A549 (cell line): ENCODE data around the gene CELF4. TPM values are rescaled to one million over a fixed set of nuclear protein-coding genes. Genes with fewer than 3 reads are reported as not detected.

Source experiments
- ATAC-seq, 2 experiments: fragments of 200-7000 bp in 1 of 2; fragments of >200 bp in 1 of 2; cut with Nextera tagmentation in 1 of 2; cut with Tn5 transposase in 1 of 2; 3 replicates each; pipeline versions ENCODE4 v1.8.0 to v1.9.1; 2018 to 2020; ENCODE audit warnings: mild to moderate bottlenecking in 1 of 2, moderate library complexity in 1 of 2
- CTCF ChIA-PET: fragments of 300-600 bp; sonication (Branson Sonifier 250); formaldehyde crosslinking; extraction: SDS; loops from one replicate; lab custom pipeline; 2021; ENCODE audit warnings: antibody characterized with exemption, inconsistent platforms; lab: Yijun Ruan, JAX
- POLR2A ChIA-PET: fragments of 350-600 bp; formaldehyde crosslinking; extraction: SDS; loops from one replicate; lab custom pipeline; 2021; ENCODE audit warnings: antibody characterized with exemption, inconsistent platforms; lab: Yijun Ruan, JAX
- DNase-seq, 2 experiments: peaks; one replicate each; pipeline versions ENCODE4 v3.0.0 to v3.0.0-alpha.2; 2011 to 2016; ENCODE audit warnings: low read depth in 1 of 2, low spot score in 1 of 2
- FAIRE-seq: peaks from 2 replicates; lab custom pipeline; 2011; peaks lifted over from hg19 to GRCh38; lab: Jason Lieb, UNC
- H3K27ac ChIP-seq, 2 experiments: fragments of >200 bp; sonication (Bioruptor Twin); formaldehyde crosslinking; 3 replicates each; pipeline ENCODE4 v1.5.1; 2016 to 2017
- H3K4me1 ChIP-seq: fragments of >200 bp; sonication (Bioruptor Twin); formaldehyde crosslinking; 3 replicates; pipeline ENCODE4 v1.6.1; 2016
- H3K4me2 ChIP-seq: fragments of >200 bp; sonication (Bioruptor Twin); formaldehyde crosslinking; 3 replicates; pipeline ENCODE4 v1.6.1; 2016
- H3K4me3 ChIP-seq: fragments of >200 bp; sonication (Bioruptor Twin); formaldehyde crosslinking; 3 replicates; pipeline ENCODE4 v1.5.1; 2016
- H3K9me3 ChIP-seq: fragments of >200 bp; sonication (Bioruptor Twin); formaldehyde crosslinking; 3 replicates; pipeline ENCODE4 v1.6.1; 2016
- BHLHE40 ChIP-seq: IDR thresholded peaks from 2 replicates; pipeline ENCODE4 v1.6.1; 2012; ENCODE audit warnings: low read depth, low read length, inconsistent platforms
- CBX2 ChIP-seq: fragments of 200-600 bp; sonication (generic); IDR thresholded peaks from 2 replicates; pipeline ENCODE4 v1.6.1; 2016; ENCODE audit warnings: low read depth, mild to moderate bottlenecking, borderline replicate concordance
- CEBPB ChIP-seq, 2 experiments: fragments of >200 bp in 1 of 2; sonication (Bioruptor Twin) in 1 of 2; formaldehyde crosslinking in 1 of 2; IDR thresholded peaks; 2 replicates each; pipeline ENCODE4 v1.6.1; 2012 to 2016
- CHD4 ChIP-seq: fragments of 200-600 bp; sonication (generic); IDR thresholded peaks from 2 replicates; pipeline ENCODE4 v1.6.1; 2016; ENCODE audit warnings: antibody characterized with exemption, mild to moderate bottlenecking, borderline replicate concordance
- EHF ChIP-seq: fragments of 250-450 bp; sonication (Bioruptor Pico); IDR thresholded peaks from 2 replicates; pipeline ENCODE4 v1.5.0; 2020; ENCODE audit warnings: mild to moderate bottlenecking
- EHMT2 ChIP-seq: fragments of 200-600 bp; sonication (generic); IDR thresholded peaks from 2 replicates; pipeline ENCODE4 v1.6.1; 2016; ENCODE audit warnings: antibody characterized with exemption, low read depth, mild to moderate bottlenecking, moderate library complexity
- ESRRA ChIP-seq: fragments of 150-350 bp; IDR thresholded peaks from 2 replicates; pipeline ENCODE4 v1.6.1; 2014; ENCODE audit warnings: mild to moderate bottlenecking, low read length, borderline replicate concordance
- FOSB ChIP-seq: fragments of 250-450 bp; sonication (Bioruptor Pico); IDR thresholded peaks from 2 replicates; pipeline ENCODE4 v1.5.0; 2020; ENCODE audit warnings: mild to moderate bottlenecking, moderate library complexity
- GATA3 ChIP-seq: IDR thresholded peaks from 2 replicates; pipeline ENCODE4 v1.6.1; 2012; ENCODE audit warnings: borderline replicate concordance
- HDAC2 ChIP-seq: fragments of 200-600 bp; sonication (generic); IDR thresholded peaks from 2 replicates; pipeline ENCODE4 v1.6.1; 2016
- HOXA7 ChIP-seq: fragments of 250-450 bp; sonication (Bioruptor Pico); IDR thresholded peaks from 2 replicates; pipeline ENCODE4 v1.5.0; 2020; ENCODE audit warnings: mild to moderate bottlenecking, moderate library complexity
- KDM1A ChIP-seq: fragments of 200-600 bp; sonication (generic); IDR thresholded peaks from 2 replicates; pipeline ENCODE4 v1.6.1; 2016; ENCODE audit warnings: low read depth, mild to moderate bottlenecking
- MAFK ChIP-seq: fragments of 450-650 bp; IDR thresholded peaks from 2 replicates; pipeline ENCODE4 v1.6.1; 2014; ENCODE audit not compliant: partially characterized antibody
- NR3C1 ChIP-seq: fragments of >200 bp; sonication (Bioruptor Twin); formaldehyde crosslinking; IDR thresholded peaks from 3 replicates; pipeline ENCODE4 v1.6.1; 2017
- PHF8 ChIP-seq: fragments of 200-600 bp; sonication (generic); IDR thresholded peaks from 2 replicates; pipeline ENCODE4 v1.6.1; 2016; ENCODE audit warnings: low read depth, mild to moderate bottlenecking, antibody characterized with exemption, moderate library complexity, borderline replicate concordance
- RAD21 ChIP-seq, 2 experiments: fragments of >200 bp in 1 of 2; sonication (Bioruptor Twin) in 1 of 2; formaldehyde crosslinking in 1 of 2; IDR thresholded peaks in 1 of 2; conservative IDR thresholded peaks in 1 of 2; 2 replicates in 1 of 2; 3 replicates in 1 of 2; pipeline ENCODE4 v1.6.1; 2012 to 2018; ENCODE audit warnings: inconsistent platforms in 1 of 2
- RCOR1 ChIP-seq: fragments of 150-350 bp; IDR thresholded peaks from 2 replicates; pipeline ENCODE4 v1.6.1; 2014; ENCODE audit warnings: antibody characterized with exemption, low read length, low read depth
- RFX5 ChIP-seq: fragments of 450-650 bp; IDR thresholded peaks from 2 replicates; pipeline ENCODE4 v1.7.1; 2014; ENCODE audit warnings: antibody characterized with exemption, mild to moderate bottlenecking, moderate library complexity
- SMC3 ChIP-seq: fragments of >200 bp; sonication (Bioruptor Twin); formaldehyde crosslinking; IDR thresholded peaks from 3 replicates; pipeline ENCODE4 v1.6.1; 2018; ENCODE audit warnings: inconsistent platforms
- TP53 ChIP-seq: fragments of 250-450 bp; sonication (Bioruptor Pico); IDR thresholded peaks from 2 replicates; pipeline ENCODE4 v1.5.0; 2021; ENCODE audit warnings: mild to moderate bottlenecking, moderate library complexity
- ZFP36 ChIP-seq: fragments of 450-650 bp; IDR thresholded peaks from 2 replicates; pipeline ENCODE4 v1.6.1; 2014; ENCODE audit warnings: borderline replicate concordance; ENCODE audit not compliant: partially characterized antibody
- ZSCAN20 ChIP-seq: fragments of 250-450 bp; sonication (Bioruptor Pico); IDR thresholded peaks from 2 replicates; pipeline ENCODE4 v1.8.0; 2022; ENCODE audit warnings: mild to moderate bottlenecking, moderate library complexity
- WGBS: methylation state at CpG from one replicate; pipeline ENCODE4 v1.1.6; 2017; ENCODE audit errors: missing lambda C conversion rate; 5-methylcytosine and 5-hydroxymethylcytosine counted together
- polyA plus RNA-seq, 4 experiments: library from polyadenylated mRNA; depleted of rRNA in 3 of 4; stranded (reverse); fragments of >200 nt; fragmentation: RNase III in 1 of 4; extraction: RNeasy Plus Mini Kit Qiagen cat#74134 plus additional on column Dnase treatment in 1 of 4; gene quantifications; 2 replicates in 3 of 4; 3 replicates in 1 of 4; pipeline ENCODE4 v1.2.3, GENCODE V29; 2011 to 2017
- TF ChIP-seq, protein P1 (sequence below): fragments of 150-350 bp; IDR thresholded peaks from 2 replicates; pipeline ENCODE4 v1.6.1; 2014; ENCODE audit warnings: low read depth, mild to moderate bottlenecking, low read length
- TF ChIP-seq, protein P2 (sequence below): IDR thresholded peaks from 2 replicates; pipeline ENCODE4 v1.6.1; 2012
- TF ChIP-seq, protein P3 (sequence below): fragments of 200-600 bp; sonication (generic); IDR thresholded peaks from 2 replicates; pipeline ENCODE4 v1.6.1; 2016; ENCODE audit warnings: antibody characterized with exemption, mild to moderate bottlenecking, moderate library complexity

Gene CELF4
- polyA plus RNA-seq, 2 of the 4 experiments (the other 2 are of a cell fraction): 0.08 TPM; not detected in 1

GRCh38 chr18:37524498-37525261 is 40.9 kb downstream of the CELF4 start (continued):
- TF ChIP-seq ESRRA: no peak
- no peak for TF ChIP-seq CEBPB (IDR thresholded peaks at IDR 0.05)
- TF ChIP-seq CBX2: no peak

DNA sequence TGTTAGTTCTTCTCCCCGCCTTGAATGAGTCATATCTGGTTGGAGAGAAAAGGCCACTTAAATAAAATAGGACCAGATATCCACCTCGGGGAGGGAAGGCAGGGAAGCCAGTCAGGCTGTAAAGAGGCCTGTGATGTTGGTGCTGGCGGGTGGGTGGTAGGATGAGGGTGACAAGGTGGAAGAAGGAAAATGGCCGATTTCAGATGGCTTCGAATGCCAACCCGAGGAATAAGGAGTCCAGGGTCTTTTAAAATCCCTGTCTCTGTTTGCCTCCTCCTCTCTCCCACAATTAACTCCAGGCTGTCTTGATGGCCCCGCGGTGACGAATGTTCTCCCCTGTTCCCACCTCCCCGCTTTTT is 41.5 kb downstream of the CELF4 start:
- CTCF ChIA-PET: no interaction called here
- H3K4me3 ChIP-seq: peak overlapping the region; percentile 26; the same call in 1 of the 3 replicates
- no peaks in the 10 kb centered on the region for H3K4me1 ChIP-seq
- H3K9me3 ChIP-seq: no peaks in the 10 kb centered on the region
- TF ChIP-seq TP53 (CRISPR knock-in tag): no peak
- TF ChIP-seq, protein P1, sequence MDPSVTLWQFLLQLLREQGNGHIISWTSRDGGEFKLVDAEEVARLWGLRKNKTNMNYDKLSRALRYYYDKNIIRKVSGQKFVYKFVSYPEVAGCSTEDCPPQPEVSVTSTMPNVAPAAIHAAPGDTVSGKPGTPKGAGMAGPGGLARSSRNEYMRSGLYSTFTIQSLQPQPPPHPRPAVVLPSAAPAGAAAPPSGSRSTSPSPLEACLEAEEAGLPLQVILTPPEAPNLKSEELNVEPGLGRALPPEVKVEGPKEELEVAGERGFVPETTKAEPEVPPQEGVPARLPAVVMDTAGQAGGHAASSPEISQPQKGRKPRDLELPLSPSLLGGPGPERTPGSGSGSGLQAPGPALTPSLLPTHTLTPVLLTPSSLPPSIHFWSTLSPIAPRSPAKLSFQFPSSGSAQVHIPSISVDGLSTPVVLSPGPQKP: no peak
- no peak for TF ChIP-seq HDAC2
- TF ChIP-seq CHD4: no peak
- no peak for TF ChIP-seq GATA3
- no peak for TF ChIP-seq ZFP36
- WGBS: 13% methylated on average over 10 of the region's 10 CpGs
- ATAC-seq (no peak), DNase-seq (no peak), FAIRE-seq (no peak)
- POLR2A ChIA-PET: no interaction called here
- peak overlapping the region; percentile 61 for H3K4me2 ChIP-seq
- H3K27ac ChIP-seq: no peak overlapping the region

- TF ChIP-seq ZSCAN20 (no peak), HOXA7 (no peak), RAD21 (conservative IDR thresholded peaks at IDR 0.05 in 1 of 2, IDR thresholded peaks at IDR 0.05 in 1 of 2) (no peak)
- no peak overlapping the region for H3K4me2 ChIP-seq
- FAIRE-seq (no peak), DNase-seq (no peak), ATAC-seq (no peak)
- no peak overlapping the region for H3K27ac ChIP-seq
- ChIA-PET CTCF (interaction anchor here (1.1 to 1.2 kb wide), 2 partner anchors 14 to 16 kb away, joined by 3 to 4 read pairs; no protein-coding TSS in a partner anchor), POLR2A (no interaction called here)
- 19% methylated on average over 17 of the region's 19 CpGs for WGBS
- no peak overlapping the region for H3K4me3 ChIP-seq
- no peaks in the 10 kb centered on the region for H3K4me1 ChIP-seq
- no peaks in the 10 kb centered on the region for H3K9me3 ChIP-seq
These were observed 43.8 kb downstream of the CELF4 start for GRCh38 chr18:37521510-37522465.

GRCh38 chr18:37520508-37520907 is 45.1 kb downstream of the CELF4 start:
- Histone ChIP-seq H3K4me2 (no peak overlapping the region), H3K9me3 (no peaks in the 10 kb centered on the region), H3K27ac (no peak overlapping the region), H3K4me1 (no peaks in the 10 kb centered on the region), H3K4me3 (no peak overlapping the region)
- WGBS: 7% methylated on average over 3 of the region's 3 CpGs
- no peak for FAIRE-seq
- DNase-seq: no peak
- POLR2A ChIA-PET: no interaction called here
- no peak for ATAC-seq
- CTCF ChIA-PET: no interaction called here
- TF ChIP-seq RFX5: no peak
- no peak for TF ChIP-seq MAFK
- no peak for TF ChIP-seq NR3C1
- no peak for TF ChIP-seq BHLHE40
- TF ChIP-seq, protein P1: no peak
- TF ChIP-seq CHD4: no peak
- no peak for TF ChIP-seq TP53 (CRISPR knock-in tag)
- no peak for TF ChIP-seq EHF (CRISPR knock-in tag)
- no peak for TF ChIP-seq KDM1A
- TF ChIP-seq PHF8: no peak
- no peak for TF ChIP-seq SMC3
- TF ChIP-seq, protein P2, sequence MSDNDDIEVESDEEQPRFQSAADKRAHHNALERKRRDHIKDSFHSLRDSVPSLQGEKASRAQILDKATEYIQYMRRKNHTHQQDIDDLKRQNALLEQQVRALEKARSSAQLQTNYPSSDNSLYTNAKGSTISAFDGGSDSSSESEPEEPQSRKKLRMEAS: no peak
- TF ChIP-seq CEBPB (IDR thresholded peaks at IDR 0.05): no peak
- TF ChIP-seq EHMT2: no peak
- no peak for TF ChIP-seq FOSB (CRISPR knock-in tag)
- TF ChIP-seq RCOR1: no peak
- TF ChIP-seq, protein P3, sequence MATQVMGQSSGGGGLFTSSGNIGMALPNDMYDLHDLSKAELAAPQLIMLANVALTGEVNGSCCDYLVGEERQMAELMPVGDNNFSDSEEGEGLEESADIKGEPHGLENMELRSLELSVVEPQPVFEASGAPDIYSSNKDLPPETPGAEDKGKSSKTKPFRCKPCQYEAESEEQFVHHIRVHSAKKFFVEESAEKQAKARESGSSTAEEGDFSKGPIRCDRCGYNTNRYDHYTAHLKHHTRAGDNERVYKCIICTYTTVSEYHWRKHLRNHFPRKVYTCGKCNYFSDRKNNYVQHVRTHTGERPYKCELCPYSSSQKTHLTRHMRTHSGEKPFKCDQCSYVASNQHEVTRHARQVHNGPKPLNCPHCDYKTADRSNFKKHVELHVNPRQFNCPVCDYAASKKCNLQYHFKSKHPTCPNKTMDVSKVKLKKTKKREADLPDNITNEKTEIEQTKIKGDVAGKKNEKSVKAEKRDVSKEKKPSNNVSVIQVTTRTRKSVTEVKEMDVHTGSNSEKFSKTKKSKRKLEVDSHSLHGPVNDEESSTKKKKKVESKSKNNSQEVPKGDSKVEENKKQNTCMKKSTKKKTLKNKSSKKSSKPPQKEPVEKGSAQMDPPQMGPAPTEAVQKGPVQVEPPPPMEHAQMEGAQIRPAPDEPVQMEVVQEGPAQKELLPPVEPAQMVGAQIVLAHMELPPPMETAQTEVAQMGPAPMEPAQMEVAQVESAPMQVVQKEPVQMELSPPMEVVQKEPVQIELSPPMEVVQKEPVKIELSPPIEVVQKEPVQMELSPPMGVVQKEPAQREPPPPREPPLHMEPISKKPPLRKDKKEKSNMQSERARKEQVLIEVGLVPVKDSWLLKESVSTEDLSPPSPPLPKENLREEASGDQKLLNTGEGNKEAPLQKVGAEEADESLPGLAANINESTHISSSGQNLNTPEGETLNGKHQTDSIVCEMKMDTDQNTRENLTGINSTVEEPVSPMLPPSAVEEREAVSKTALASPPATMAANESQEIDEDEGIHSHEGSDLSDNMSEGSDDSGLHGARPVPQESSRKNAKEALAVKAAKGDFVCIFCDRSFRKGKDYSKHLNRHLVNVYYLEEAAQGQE: no peak
